Measurements from ENCODE around the gene ARPC1B. TPM values are rescaled to one million over a fixed set of nuclear protein-coding genes. Genes with fewer than 3 reads are reported as not detected.

ARPC1B gene
- total and polyA plus RNA-seq, 2 of the 8 experiments (the other 6 are each of a cell fraction or from before 2014, with no cell fraction given), result 64.5 to 115 TPM

- TF ChIP-seq CHD7 (IDR thresholded peaks at IDR 0.05; ENCODE audit: insufficient replicate concordance, low read length), result no peak
- peak; percentile 100 for TF ChIP-seq CEBPB (IDR thresholded peaks at IDR 0.05; ENCODE audit: low read depth, low read length)
- TF ChIP-seq SP1 (IDR thresholded peaks at IDR 0.05; ENCODE audit: low read depth, low read length), result peak; percentile 63; the same call in 1 of the 2 replicates
These were observed 34.1 kb downstream of the ARPC1B start, which contains the start of the genes BUD31 and PDAP1 (continued) for GRCh38 chr7:99408379-99409191.

All from H1 (cell line).